SK-N-DZ (cell line): ENCODE measurements around the gene NCOA3. TPM values are rescaled to one million over a fixed set of nuclear protein-coding genes. Genes with fewer than 3 reads are reported as not detected.
"Not testable (repeated sequence)": the region's sequence is repeated elsewhere in the genome, so short reads cannot be mapped to it uniquely, and the experiment has no call there.

Experiments
- DNase-seq: peaks from one replicate; pipeline ENCODE4 v3.0.0-alpha.2; 2015; ENCODE audit warnings: low spot score
- polyA plus RNA-seq, 2 experiments: library from polyadenylated mRNA; depleted of rRNA; stranded (reverse); fragments of >200 nt; gene quantifications; 2 replicates each; pipeline ENCODE4 v1.2.3, GENCODE V29; 2014

The NCOA3 gene
- 8.1 and 9.0 TPM in 2 replicates for polyA plus RNA-seq (2014; cell fraction: cytosol; rRNA removed)
- 8.2 and 14.9 TPM in 2 replicates for polyA plus RNA-seq (2014; cell fraction: nucleus; rRNA removed)

DNA sequence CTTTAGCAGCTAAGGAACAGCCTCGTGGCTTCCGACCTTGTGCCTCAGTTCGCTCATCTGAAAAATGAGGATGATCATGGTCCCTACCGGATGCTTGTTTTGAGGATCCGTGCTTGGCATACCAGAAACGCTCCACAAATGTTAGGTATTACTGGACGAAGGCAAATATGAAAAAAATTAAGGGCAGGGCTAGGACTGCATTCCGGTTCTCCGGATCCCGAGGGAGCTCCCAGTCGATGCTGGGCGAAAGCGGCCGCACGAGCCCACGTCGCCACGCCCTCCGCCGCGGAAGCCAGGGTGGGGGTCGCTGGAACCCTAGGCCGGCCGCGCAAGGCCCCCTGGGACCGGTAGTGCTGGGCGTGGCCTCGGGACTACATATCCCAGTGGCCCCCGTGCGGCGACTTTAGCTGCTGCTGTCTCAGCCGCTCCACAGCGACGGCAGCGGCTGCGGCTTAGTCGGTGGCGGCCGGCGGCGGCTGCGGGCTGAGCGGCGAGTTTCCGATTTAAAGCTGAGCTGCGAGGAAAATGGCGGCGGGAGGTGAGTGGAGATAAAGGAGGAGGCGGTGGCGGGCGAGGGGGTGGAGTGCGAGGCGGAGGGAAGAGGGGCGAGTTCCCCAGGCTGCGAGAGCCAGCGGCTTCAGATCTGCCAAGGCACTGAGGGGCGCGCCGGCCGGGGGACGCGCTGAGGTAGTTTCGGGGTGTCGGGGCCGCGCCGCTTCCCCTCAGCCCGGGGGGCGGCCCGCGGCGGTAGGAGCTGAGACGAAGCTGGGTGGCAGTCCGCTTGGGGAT lies at the start of gene NCOA3:
Gene NCOA3 (plus strand): TSS at position 406 of the 789 bp plus-strand sequence. CDS start 120,361 bp downstream, outside the sequence.
- DNase-seq, result peak; percentile 98

DNA sequence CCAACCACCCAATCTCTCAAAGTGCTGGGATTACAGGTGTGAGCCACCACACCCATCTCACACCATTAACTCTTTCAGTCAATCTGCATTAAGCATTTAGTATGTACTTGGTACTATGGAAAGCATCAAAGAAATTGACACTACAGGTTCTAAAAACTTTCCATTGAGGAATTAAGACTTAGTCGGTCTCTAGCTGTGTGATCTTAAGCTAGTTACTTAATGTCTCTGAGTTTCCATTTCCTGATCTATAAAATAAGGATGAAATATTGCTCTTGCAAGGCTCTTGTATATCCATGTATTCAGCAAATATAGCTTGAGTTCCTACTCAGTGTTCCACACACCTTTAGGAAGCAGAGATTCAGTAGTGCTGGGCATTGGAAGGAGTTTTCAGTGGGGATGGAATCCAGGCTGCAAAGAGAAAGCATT lies 48.9 kb upstream of the NCOA3 start:
- no peak for DNase-seq

DNA sequence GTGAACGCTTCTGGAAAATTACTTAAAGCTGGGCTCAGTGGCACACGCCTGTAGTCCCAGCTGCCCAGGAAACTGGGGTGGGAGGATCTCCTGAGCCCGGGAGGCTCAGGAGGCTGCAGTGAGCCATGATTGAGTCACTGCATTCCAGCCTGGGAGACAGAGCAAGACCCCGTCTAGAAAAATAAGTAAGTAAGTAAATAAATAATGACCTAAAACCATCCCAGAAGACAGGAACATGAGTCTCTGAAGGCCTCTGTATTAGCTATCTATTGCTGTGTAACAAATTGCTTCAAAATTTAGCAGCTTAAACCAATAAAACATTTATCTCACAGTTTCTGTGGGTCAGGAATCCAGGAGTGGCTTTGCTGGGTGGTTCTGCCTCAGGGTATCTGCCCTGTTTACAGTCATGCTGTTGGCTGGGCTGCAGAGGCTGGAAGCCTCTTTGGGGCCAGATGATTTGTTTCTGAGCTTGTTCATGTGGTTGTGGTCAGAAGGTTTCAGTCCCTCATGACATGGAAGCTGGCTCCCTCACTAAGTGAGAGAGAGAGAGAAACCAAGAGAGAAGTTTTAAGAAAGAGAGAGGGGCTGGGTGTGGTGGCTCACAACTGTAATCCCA lies 48.4 kb upstream of the NCOA3 start:
- no peak for DNase-seq

DNA sequence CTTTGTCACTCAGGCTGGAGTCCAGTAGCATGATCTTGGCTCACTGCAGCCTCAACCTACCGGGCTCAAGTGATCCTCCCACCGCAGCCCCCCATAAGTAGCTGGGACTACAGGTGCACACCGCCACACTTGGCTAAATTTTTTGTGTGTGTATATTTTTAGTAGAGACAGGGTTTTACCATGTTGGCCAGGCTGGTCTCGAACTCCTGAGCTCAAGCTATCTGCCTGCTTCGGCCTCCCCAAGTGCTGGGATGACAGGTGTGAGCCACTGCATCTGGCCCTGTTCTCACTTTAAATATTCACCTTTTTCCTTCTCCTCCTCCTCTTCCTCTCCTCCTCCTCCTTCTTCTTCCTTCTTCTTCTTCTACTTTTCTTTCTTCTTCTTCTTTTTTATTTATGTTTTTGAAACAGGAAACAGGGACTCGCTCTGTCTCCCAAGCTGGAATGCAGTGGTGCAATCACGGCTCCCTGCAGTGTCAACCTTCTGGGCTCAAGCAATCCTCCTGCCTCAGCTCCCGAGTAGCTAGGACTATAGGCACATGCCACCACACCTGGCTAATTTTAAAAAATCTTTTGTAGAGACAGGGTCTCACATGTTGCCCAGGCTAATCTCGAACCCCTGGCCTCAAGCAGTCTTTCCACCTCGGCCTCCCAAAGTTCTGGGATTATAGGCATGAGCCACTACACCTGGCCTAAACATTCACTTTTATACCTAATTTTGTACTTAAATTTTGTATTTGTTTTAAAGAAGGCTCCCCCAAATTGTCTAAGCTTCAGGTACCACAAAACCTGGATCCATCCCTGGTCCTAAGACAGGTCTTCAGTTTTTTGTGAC lies 47.2 kb upstream of the NCOA3 start:
- no peak for DNase-seq

DNA sequence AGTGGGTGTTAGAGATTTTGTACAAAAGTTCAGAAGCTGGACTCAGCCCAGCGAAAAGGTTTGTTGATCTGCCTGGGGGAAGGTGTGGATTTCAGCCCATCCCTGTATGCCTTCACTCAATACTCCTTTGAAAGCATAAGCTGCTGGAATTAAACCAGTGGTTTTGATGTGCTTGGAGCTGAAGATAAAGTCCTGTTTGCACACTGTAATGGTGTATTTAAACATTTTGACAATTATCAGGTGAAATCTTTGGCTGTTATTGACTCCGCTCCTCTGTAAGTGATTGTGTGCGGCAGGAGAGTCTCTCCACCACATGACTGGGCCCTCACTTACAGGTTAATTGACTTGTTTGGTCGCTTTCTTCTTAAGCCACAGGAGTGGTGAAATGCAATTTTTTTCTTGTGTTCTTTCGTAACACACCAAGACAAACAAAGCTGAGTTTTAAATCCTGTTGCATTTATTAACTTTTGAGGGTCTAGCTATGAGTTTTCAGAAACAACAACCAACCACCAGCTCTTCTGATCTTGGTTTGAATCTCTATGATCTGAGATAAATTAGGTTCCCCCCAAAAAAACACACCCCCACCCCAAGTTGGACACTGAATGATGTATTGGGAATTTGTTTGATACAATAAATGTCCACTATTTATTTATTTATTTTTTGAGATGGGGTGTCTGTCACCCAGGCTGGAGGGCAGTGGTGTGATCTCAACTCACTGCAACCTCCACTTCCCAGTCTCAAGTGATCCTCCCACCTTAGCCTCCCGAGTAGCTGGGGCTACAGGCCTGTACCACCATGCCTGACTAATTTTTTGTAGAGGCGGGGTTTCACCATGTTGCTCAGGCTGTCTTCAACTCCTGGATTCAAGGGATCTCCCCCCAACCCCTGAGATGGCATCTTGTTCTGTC lies 46.3 kb upstream of the NCOA3 start:
- no peak for DNase-seq

DNA sequence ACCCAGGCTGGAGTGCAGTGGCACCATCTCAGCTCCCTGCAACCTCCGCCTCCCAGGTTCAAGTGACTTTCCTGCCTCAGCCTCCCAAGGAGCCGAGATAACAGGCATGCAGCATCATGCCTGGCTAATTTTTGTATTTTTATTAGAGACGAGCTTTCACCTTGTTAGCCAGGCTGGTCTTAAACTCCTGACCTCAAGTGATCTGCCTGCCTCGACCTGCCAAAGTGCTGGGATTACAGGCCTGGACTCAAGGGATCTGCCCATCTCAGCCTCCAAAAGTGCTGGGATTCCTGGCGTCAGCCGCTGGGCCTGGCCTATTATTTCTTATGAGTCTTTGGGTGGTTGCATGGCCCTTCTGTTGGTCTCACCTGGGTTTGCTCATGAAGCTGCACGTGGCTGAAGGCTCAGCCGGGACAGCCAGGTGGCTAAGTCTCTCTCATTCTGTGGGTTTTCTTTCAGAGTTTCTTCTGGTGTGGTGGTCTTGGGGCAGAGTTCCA lies 45.6 kb upstream of the NCOA3 start:
- DNase-seq, result no peak

DNA sequence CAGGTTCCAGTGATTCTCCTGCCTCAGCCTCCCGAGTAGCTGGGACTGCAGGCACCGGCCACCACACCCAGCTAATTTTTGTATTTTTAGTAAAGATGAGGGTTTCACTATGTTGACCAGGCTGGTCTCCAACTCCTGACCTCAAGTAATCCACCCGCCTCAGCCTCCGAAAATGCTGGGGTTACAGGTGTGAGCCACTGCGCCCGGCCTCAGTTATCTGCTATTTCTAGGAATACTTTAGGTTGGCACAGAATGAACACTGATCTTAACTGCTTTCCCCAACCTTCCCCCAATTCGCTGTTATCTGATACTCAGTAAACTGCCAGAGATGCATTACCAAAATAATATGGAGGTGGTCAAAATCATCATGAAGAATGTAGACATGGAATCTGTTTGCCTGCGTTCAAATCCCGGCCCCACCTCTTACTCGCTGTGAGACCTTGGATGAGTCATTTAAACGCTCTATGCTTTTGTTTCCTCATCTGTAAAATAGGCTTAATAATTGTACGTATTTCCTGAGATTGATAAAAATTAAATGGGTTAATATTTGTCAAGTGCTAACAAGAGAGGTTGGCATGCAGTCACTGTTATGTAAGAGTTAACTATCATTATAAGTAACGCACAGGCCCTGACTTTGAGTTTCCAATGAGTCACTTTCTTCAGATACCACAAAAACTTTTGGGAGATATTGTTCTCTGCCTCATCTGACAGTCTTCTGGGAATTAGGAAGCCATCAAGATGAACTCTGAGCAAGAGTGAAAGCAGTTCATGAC lies 44.5 kb upstream of the NCOA3 start:
- DNase-seq, result no peak

DNA sequence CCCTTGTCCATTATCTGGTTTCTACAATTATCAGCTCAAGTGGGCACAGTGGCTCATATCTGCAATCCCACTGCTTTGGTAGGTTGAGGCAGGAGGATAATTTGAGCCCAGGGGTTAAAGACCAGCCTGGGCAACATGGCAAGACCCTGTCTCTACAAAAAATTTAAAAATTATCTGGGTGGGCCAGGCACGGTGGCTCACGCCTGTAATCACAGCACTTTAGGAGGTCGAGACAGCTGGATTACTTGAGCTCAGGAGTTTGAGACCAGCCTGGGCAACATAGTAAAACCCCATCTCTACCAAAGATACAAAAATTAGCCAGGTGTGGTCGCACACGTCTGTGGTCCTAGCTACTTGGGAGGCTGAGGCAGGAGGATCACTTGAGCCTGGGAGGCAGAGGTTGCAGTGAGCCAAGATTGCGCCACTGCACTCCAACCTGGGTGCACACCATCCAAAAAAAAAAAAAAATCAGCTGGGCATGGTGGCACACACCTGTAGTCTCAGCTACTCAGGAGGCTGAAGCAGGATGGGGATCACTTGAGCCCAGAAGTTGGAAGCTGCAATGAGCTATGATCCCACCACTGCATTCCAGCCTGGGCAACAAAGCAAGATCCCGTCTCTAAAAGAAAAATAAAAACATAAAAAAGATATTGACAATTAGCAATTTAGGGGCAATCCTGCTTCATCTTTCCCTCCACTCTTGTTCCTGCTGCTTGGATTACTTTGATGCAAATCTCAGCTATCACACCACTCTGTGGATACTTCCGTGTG lies 43.2 kb upstream of the NCOA3 start:
- DNase-seq, result not testable (repeated sequence)

DNA sequence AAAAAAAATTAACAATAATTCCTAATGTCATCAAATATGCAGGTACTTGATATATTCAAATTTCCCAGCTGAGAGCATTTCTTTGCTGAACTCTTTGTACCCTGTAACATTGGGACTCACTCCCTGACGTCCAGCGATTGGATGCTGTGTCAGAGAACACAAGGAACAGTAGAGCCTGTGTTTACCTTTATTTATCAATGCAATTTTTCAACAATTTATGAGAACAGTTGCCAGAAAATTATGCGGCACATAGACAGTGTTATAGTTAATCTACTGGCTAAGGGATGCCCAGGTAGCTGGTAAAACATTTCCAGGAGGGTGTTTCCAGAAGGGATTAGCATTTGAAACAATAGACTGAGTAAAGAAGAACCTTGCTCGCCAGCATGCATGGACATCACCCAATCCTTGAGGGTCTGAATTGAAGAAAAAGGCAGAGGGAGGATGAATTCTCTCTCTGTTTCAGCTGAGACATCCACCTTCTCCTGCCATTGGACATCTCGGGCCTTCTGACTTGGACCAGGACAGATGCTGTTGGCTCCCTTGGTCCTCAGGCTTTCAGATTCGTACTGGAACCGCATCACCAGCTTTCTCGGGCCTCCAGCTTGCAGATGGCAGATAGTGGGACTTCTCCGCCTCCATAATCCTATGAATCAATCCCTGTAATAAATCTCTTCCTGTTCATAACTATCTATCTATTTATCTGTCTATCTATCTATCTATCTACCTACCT lies 42.2 kb upstream of the NCOA3 start:
- no peak for DNase-seq

DNA sequence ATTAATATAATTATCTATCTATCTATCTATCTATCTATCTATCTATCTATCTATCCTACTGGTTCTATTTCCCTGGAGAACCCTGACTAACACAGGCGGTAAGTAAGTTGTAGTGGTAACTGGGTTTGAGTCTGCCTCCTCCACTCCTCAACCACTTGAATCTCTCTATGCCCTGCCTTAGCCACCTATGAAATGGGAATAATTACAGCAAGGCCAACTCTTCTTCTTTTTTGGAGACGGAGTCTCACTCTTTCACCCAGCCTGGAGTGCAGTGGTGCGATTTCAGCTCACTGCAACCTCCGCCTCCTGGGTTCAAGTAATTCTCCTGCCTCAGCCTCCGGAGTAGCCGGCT lies 41.0 kb upstream of the NCOA3 start:
- not testable (repeated sequence) for DNase-seq

DNA sequence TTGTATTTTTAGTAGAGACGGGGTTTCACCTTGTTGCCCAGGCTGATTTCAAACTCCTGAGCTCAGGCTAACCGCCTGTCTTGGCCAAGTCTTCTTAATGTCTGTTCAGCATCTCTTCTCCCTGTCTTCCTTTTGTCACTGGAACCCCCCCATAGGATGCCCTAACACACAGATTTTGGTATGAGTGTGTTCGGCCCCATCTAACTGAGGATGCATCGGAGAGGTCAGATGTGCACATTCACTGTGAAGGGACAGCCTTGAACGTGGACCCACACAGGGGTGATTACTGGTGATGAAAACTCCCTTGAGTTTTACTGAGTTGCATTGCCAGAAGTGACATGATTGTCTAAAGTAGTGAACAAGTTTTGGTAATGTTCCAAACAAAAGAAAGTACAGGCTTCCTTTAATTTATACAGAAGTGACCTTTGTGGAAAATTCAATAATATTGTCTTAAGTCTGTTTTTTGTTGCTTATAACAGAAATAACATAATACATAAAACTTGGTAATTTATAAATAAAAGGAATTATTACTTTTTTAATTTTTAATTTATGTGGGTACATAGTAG lies 40.5 kb upstream of the NCOA3 start:
- no peak for DNase-seq

DNA sequence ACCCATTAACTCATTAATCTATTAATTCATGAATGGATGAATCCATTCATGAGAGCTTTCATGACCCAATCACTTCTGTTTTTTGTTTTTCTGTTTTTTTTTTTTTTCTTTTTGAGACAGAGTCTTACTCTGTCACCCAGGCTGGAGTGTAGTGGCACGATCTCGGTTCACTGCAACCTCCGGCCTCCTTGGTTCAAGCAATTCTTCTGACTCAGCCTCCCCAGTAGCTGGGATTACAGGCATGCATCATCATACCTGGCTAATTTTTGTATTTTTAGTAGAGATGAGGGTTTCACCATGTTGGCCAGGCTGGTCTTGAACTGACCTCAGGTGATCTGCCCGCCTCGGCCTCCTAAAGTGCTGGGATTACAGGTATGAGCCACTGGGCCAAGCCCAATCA lies 39.8 kb upstream of the NCOA3 start:
- not testable (repeated sequence) for DNase-seq

DNA sequence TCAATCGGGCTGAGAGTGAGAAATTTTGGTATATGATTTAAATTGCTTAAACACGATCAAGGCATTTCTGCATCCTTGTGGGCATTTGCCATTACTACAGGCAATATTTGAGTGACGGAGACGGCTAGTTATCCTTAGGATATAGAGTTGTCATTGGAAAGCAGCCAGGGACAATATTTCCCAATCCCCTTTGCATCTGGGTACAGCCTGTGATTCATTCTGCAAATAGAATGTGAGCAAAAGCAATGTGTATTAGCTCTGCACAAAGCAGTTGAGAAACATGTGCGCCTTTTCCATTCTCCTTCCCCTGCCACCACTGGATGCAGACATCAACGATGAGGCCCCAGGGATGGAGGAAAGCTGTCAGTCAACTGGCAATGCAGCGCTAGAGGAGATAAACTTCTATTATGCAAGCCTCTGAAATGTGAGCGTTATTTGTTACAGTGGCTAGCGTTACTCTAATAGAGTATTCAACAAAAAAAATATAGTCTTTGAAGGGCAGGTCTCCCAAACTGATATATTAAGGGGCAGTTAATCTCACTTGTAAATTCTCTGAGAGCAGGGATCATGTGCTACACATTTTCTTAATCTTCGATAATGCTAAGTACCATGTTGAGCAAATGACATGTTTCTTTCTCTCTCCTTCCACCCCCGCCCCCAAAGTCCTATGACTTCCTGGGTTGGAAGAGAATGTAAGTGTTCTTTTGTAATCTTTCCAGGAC lies 37.1 kb upstream of the NCOA3 start:
- DNase-seq, result no peak

DNA sequence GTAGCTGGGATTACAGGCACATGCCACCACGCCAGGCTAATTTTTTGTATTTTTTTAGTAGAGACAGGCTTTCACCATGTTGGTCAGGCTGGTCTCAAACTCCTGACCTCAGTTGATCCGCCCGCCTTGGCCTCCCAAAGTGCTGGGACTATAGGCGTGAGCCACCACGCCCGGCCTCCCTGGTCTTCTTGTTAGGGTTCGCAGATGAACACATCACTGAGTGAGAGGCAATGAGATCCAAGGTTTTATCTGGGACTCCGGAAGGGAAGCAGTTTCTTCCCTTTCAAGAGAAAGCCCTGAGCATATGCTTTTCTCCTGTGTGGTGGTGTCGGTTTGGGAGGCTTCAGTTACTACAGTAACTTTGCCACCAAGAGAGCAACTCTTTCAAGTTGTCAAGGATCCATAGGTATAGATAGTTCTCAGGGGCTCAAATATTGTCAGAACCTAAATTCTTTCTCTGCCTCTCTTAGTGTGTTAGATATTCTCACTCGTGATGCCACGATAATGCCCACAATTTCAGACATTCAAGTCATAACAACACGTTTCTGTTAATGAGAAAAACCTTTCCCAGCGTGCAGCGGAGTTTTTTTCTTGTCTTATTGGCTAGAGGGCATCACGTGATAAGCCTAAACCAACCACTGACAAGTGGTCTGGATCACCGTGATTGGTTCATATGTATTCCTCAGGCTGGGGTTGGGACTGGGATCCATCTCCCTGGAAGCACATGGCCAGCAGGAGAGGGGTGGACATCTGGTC lies 36.2 kb upstream of the NCOA3 start:
- DNase-seq, result no peak

DNA sequence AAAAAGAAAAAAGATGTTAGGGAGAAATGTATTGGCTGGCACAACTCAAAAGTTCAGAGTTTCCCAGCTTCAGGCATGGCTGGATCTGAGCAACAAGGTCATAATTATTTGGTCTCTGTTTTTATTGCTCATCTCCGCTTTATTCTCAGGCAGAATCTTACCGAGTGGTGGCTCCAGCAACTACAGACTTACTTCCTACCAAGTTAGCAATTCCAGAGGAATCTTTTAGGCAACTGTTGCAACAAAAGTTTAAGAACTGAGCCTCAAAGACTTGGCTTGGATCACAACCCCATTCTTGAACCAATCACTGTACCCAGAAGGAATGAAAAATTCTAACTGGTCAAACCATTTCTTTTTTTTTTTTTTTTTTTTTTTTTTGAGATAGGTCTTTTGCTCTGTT lies 35.5 kb upstream of the NCOA3 start:
- no peak for DNase-seq

DNA sequence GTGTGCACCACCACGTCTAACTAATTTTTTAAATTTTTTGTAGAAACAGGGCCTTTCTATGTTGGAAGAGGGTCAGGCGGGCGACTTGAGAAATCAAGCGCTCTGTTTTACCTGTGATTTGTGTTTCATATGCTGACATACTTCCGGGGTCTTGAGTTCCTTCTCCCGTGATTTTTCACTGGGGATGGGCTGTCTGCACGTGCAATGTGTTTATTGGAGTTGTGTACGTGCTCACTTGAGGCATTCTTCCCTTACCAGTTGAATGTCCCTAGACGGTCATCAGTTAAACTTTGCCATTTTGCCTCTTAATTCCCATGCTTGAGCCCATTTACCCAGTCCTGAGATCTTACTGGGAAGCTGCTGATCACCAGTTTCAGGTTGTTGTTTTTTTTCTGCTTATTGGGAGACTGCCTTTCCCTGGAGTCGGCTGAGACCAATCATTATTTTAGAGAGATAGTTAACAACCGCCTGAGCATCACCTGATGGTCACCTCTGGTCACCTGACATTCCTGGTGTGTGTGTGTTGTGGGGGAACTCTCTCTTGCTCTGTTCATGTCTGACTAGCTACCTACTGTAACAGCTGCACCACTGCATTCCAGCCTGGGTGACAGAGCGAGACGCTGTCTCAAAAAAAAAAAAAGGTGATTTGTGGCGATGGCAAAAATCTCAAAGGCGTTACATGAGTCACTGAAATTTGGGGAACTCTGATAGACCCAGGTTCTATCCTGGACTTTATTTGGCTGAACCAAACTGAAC lies 34.8 kb upstream of the NCOA3 start:
- DNase-seq, result no peak
